H1 (cell line): Measurements from ENCODE around the gene NELFB. TPM values are rescaled to one million over a fixed set of nuclear protein-coding genes. Genes with fewer than 3 reads are reported as not detected.

Source experiments
- CTCF ChIA-PET: fragments of 300-600 bp; sonication (Branson Sonifier 250); formaldehyde crosslinking; loops from one replicate; lab custom pipeline; 2021; ENCODE audit not compliant: partially characterized antibody; lab: Charles Lee
- POLR2A ChIA-PET: fragments of 300-600 bp; sonication (Branson Sonifier 250); formaldehyde crosslinking; loops from one replicate; lab custom pipeline; 2021; ENCODE audit warnings: inconsistent platforms; ENCODE audit not compliant: partially characterized antibody; lab: Charles Lee
- DNase-seq, 2 experiments: peaks; one replicate each; pipeline versions ENCODE4 v3.0.0 to v3.0.0-alpha.2; 2010 to 2022; ENCODE audit warnings: low spot score in 2 of 2, low read depth in 1 of 2, mixed read lengths in 1 of 2
- FAIRE-seq: peaks from 2 replicates; lab custom pipeline; 2011; peaks lifted over from hg19 to GRCh38; lab: Jason Lieb, UNC
- H2AFZ ChIP-seq: 2 replicates; pipeline ENCODE4 v1.8.1; 2012; ENCODE audit warnings: low read length, inconsistent platforms
- H2AK5ac ChIP-seq: 2 replicates; pipeline ENCODE4 v1.6.1; 2013; ENCODE audit warnings: low read depth, low read length
- H2BK120ac ChIP-seq: replicated peaks from 2 replicates; pipeline ENCODE3; 2013; ENCODE audit warnings: low read depth, low read length, inconsistent platforms
- H2BK12ac ChIP-seq: 2 replicates; pipeline ENCODE4 v1.6.1; 2013; ENCODE audit warnings: low read depth, low read length
- H2BK15ac ChIP-seq: 2 replicates; pipeline ENCODE4 v1.6.1; 2013; ENCODE audit warnings: low read length
- H2BK20ac ChIP-seq: 2 replicates; pipeline ENCODE4 v1.6.1; 2013; ENCODE audit warnings: low read length
- H2BK5ac ChIP-seq: 2 replicates; pipeline ENCODE4 v1.6.1; 2013; ENCODE audit warnings: low read depth, low read length
- H3K14ac ChIP-seq: 2 replicates; pipeline ENCODE4 v1.6.1; 2013; ENCODE audit warnings: inconsistent platforms; ENCODE audit not compliant: insufficient read length
- H3K18ac ChIP-seq: 2 replicates; pipeline ENCODE4 v1.6.1; 2013; ENCODE audit warnings: low read length; ENCODE audit errors: extremely low read depth
- H3K23ac ChIP-seq: 2 replicates; pipeline ENCODE4 v1.6.1; 2013; ENCODE audit warnings: inconsistent platforms; ENCODE audit not compliant: insufficient read length
- H3K23me2 ChIP-seq: 2 replicates; pipeline ENCODE4 v1.6.1; 2013; ENCODE audit warnings: low read depth, low read length
- H3K27ac ChIP-seq: 2 replicates; pipeline ENCODE4 v1.6.1; 2011; ENCODE audit warnings: low read depth, low read length, inconsistent platforms
- H3K27me3 ChIP-seq, 4 experiments: replicated peaks in 1 of 4; 1 replicate in 1 of 4; 2 replicates in 3 of 4; pipeline versions ENCODE4 v1.6.1 to v1.8.1; 2011 to 2013; ENCODE audit warnings: low read length in 3 of 4, mild to moderate bottlenecking in 3 of 4, inconsistent platforms in 2 of 4, mixed read lengths in 2 of 4, moderate library complexity in 1 of 4; ENCODE audit not compliant: control insufficient read depth in 3 of 4, insufficient read depth in 3 of 4; ENCODE audit errors: extremely low read depth in 1 of 4
- H3K36me3 ChIP-seq, 4 experiments: 2 replicates each; pipeline versions ENCODE4 v1.6.1 to v1.8.1; 2011 to 2013; ENCODE audit warnings: mild to moderate bottlenecking in 4 of 4, low read length in 3 of 4, moderate library complexity in 2 of 4, control low read depth in 1 of 4, inconsistent platforms in 1 of 4; ENCODE audit not compliant: insufficient read depth in 4 of 4, control insufficient read depth in 2 of 4
- H3K4ac ChIP-seq: replicated peaks from 2 replicates; pipeline ENCODE3; 2013; ENCODE audit warnings: low read length, low read depth, mixed read lengths, inconsistent platforms; ENCODE audit not compliant: insufficient read length
- H3K4me1 ChIP-seq, 4 experiments: replicated peaks in 1 of 4; 1 replicate in 1 of 4; 2 replicates in 3 of 4; pipeline versions ENCODE4 v1.6.1 to v1.8.1; 2011 to 2013; ENCODE audit warnings: low read length in 3 of 4, inconsistent platforms in 2 of 4, mixed read lengths in 1 of 4; ENCODE audit not compliant: insufficient read depth in 4 of 4, control insufficient read depth in 3 of 4
- H3K4me2 ChIP-seq, 2 experiments: 2 replicates each; pipeline versions ENCODE4 v1.6.1 to v1.8.1; 2011 to 2013; ENCODE audit warnings: low read depth in 2 of 2, low read length in 2 of 2, control low read depth in 1 of 2, inconsistent platforms in 1 of 2, mild to moderate bottlenecking in 1 of 2; ENCODE audit not compliant: insufficient read depth in 1 of 2
- H3K4me3 ChIP-seq, 4 experiments: fragments of 200-600, 300-600 bp in 1 of 4; sonication (generic), shearing (Covaris generic), sonication (Bioruptor Twin) in 1 of 4; 2 replicates each; pipeline versions ENCODE4 v1.5.1 to v1.8.1; 2011 to 2016; ENCODE audit warnings: low read length in 4 of 4, low read depth in 3 of 4, control low read depth in 2 of 4, inconsistent platforms in 2 of 4, mild to moderate bottlenecking in 2 of 4, mixed read lengths in 1 of 4, moderate library complexity in 1 of 4; ENCODE audit not compliant: insufficient read depth in 2 of 4; ENCODE audit errors: extremely low read depth in 1 of 4
- H3K56ac ChIP-seq: replicated peaks from 2 replicates; pipeline ENCODE3; 2013; ENCODE audit warnings: low read depth, mild to moderate bottlenecking, mixed read lengths, low read length, inconsistent platforms; ENCODE audit not compliant: insufficient read length
- H3K79me1 ChIP-seq: 2 replicates; pipeline ENCODE4 v1.6.1; 2013; ENCODE audit warnings: low read depth, low read length, control low read depth
- H3K79me2 ChIP-seq, 2 experiments: 2 replicates each; pipeline versions ENCODE4 v1.6.1 to v1.8.1; 2012 to 2013; ENCODE audit warnings: low read length in 2 of 2, mild to moderate bottlenecking in 2 of 2, inconsistent platforms in 1 of 2; ENCODE audit not compliant: insufficient read depth in 2 of 2, control insufficient read depth in 1 of 2
- H3K9ac ChIP-seq, 4 experiments: replicated peaks in 1 of 4; 1 replicate in 1 of 4; 2 replicates in 3 of 4; pipeline versions ENCODE4 v1.6.1 to v1.8.1; 2011 to 2013; ENCODE audit warnings: low read depth in 3 of 4, low read length in 3 of 4, control low read depth in 2 of 4, mild to moderate bottlenecking in 2 of 4, moderate library complexity in 2 of 4, inconsistent platforms in 1 of 4; ENCODE audit errors: extremely low read depth in 1 of 4
- H3K9me3 ChIP-seq, 2 experiments: 2 replicates each; pipeline versions ENCODE4 v1.6.1 to v1.8.1; 2012 to 2013; ENCODE audit warnings: mild to moderate bottlenecking in 2 of 2, moderate library complexity in 2 of 2, control low read depth in 1 of 2, inconsistent platforms in 1 of 2, low read depth in 1 of 2, low read length in 1 of 2, mixed read lengths in 1 of 2; ENCODE audit not compliant: insufficient read depth in 2 of 2
- H4K20me1 ChIP-seq, 2 experiments: replicated peaks in 1 of 2; 2 replicates each; pipeline versions ENCODE3 to v1.8.1; 2011 to 2013; ENCODE audit warnings: inconsistent platforms in 2 of 2, low read length in 2 of 2, mild to moderate bottlenecking in 1 of 2; ENCODE audit not compliant: insufficient read depth in 2 of 2, control insufficient read depth in 1 of 2
- H4K5ac ChIP-seq: 2 replicates; pipeline ENCODE4 v1.6.1; 2013; ENCODE audit warnings: low read length, low read depth, mixed read lengths, inconsistent platforms; ENCODE audit not compliant: insufficient read length
- H4K8ac ChIP-seq: 2 replicates; pipeline ENCODE4 v1.8.0; 2013; ENCODE audit warnings: mild to moderate bottlenecking, moderate library complexity, low read length, inconsistent platforms; ENCODE audit not compliant: insufficient read depth; ENCODE audit errors: extremely low read depth
- H4K91ac ChIP-seq: replicated peaks from 2 replicates; pipeline ENCODE3; 2013; ENCODE audit warnings: low read length, mixed read lengths, inconsistent platforms; ENCODE audit not compliant: insufficient read length
- BRCA1 ChIP-seq: IDR thresholded peaks from 2 replicates; pipeline ENCODE4 v1.6.1; 2012; ENCODE audit warnings: low read depth, low read length, improper control_type of control experiment
- EGR1 ChIP-seq: IDR thresholded peaks from 2 replicates; pipeline ENCODE4 v1.6.1; 2011; ENCODE audit warnings: low read depth, low read length, borderline replicate concordance
- JUN ChIP-seq: IDR thresholded peaks from 2 replicates; pipeline ENCODE4 v1.6.1; 2011; ENCODE audit warnings: low read depth, mild to moderate bottlenecking, improper control_type of control experiment, low read length
- POLR2A ChIP-seq, 2 experiments: IDR thresholded peaks; 1 replicate in 1 of 2; 2 replicates in 1 of 2; pipeline ENCODE4 v1.6.1; 2011; ENCODE audit warnings: low read depth in 2 of 2, low read length in 2 of 2, mild to moderate bottlenecking in 2 of 2; ENCODE audit errors: control extremely low read depth in 1 of 2
- TAF1 ChIP-seq: IDR thresholded peaks from 2 replicates; pipeline ENCODE4 v1.6.1; 2011; ENCODE audit warnings: mild to moderate bottlenecking, low read depth, low read length
- WGBS, 2 experiments: shearing (Covaris generic) in 1 of 2; methylation state at CpG; one replicate each; pipeline versions ENCODE4 v1.1.6 to v1.1.7; 2013 to 2015; ENCODE audit warnings: low lambda C conversion rate in 2 of 2, mixed read lengths in 2 of 2, inconsistent platforms in 1 of 2, low coverage in 1 of 2, missing lambda C conversion rate in 1 of 2; ENCODE audit not compliant: insufficient replicate concordance in 2 of 2, insufficient coverage in 1 of 2, insufficient read length in 1 of 2; ENCODE audit errors: extremely low coverage in 1 of 2, missing lambda C conversion rate in 1 of 2; 5-methylcytosine and 5-hydroxymethylcytosine counted together
- polyA plus RNA-seq, 7 experiments: library from polyadenylated mRNA; depleted of rRNA in 3 of 7; stranded (reverse) in 5 of 7; unstranded in 2 of 7; fragments of >200 nt in 5 of 7; fragments of 200-250 nt in 2 of 7; gene quantifications; 1 replicate in 5 of 7; 2 replicates in 1 of 7; 4 replicates in 1 of 7; pipeline versions ENCODE4 v1.2.1 to v1.2.3, GENCODE V29; 2011 to 2013; ENCODE audit warnings: missing spikeins in 2 of 7, mixed read lengths in 2 of 7
- total RNA-seq: library from RNA; stranded (reverse); fragmentation: NEBNext Ultra II Directional; extraction: Animal tissue kit (Norgen Biotek cat#: 25700); gene quantifications from 2 replicates; pipeline ENCODE4 v1.2.1, GENCODE V29; 2021
- TF ChIP-seq, protein P1 (sequence below): IDR thresholded peaks from 2 replicates; pipeline ENCODE4 v1.6.1; 2012; ENCODE audit warnings: inconsistent platforms

Gene NELFB
- total and polyA plus RNA-seq, 2 of the 8 experiments (the other 6 are each of a cell fraction or from before 2014, with no cell fraction given) = 57.6 to 78.0 TPM

DNA sequence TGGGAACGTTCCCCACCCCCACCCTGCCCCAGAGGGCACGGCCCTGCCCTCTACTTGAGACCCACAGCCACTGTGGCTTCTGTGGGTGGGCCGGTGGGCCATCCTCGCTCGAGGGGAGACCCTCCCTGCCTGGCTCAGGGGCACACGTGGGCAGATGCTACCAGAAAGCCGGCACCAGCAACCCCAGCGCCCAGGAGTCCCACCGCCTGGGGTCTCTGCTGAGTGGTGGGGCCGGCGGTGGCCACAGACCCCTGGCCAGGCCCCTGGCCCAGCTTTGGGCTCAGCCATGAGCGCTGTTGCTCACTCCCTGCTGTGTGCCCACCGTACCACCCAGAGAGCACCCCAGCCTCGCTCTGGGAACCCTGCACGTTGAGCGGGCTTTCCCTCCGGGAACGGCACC, 63.5 kb downstream of the NELFB start:
- Histone ChIP-seq H3K4me2 (no peak overlapping the region), H3K79me2 (no peaks in the 10 kb centered on the region), H4K20me1 (no peaks in the 10 kb centered on the region), H2BK5ac (0 out of 2 replicates have a peak overlapping the region, but pooled peaks have one; percentile 35), H2BK20ac (no peak overlapping the region), H3K4me1 (peaks cover 0 to 35% (median 15%) of the 10 kb centered on the region in 4 experiments; a peak in 6 of 7 replicates), H2BK15ac (0 out of 2 replicates have a peak overlapping the region, but pooled peaks have one; percentile 81), H3K9me3 (no peaks in the 10 kb centered on the region), H3K4ac (peak overlapping the region; percentile 85), H4K8ac (no peak overlapping the region), H4K91ac (no peak overlapping the region), H3K27ac (no peak overlapping the region), H3K14ac (no peak overlapping the region), H3K79me1 (no peaks in the 10 kb centered on the region), H3K9ac (no peak overlapping the region), H4K5ac (no peak overlapping the region), H2BK120ac (no peak overlapping the region), H3K18ac (no peak overlapping the region), H3K23me2 (no peaks in the 10 kb centered on the region; the same call in 1 of the 2 replicates), H3K4me3 (no peak overlapping the region), H2AK5ac (no peak overlapping the region), H3K23ac (no peak overlapping the region), H2BK12ac (peak overlapping the region; percentile 50; the same call in 1 of the 2 replicates), H3K56ac (no peak overlapping the region), H3K36me3 (no peaks in the 10 kb centered on the region), H2AFZ (no peak overlapping the region), H3K27me3 (peaks cover 0 to 4% (median 0%) of the 10 kb centered on the region in 4 experiments; a peak in 2 of 7 replicates)
- ChIA-PET CTCF (interaction anchor here (0.7 to 5.7 kb wide), 12 partner anchors 9 to 468 kb away, joined by 3 to 55 read pairs (median 4); partner anchors contain the start of gene NRARP), POLR2A (interaction anchor here (0.5 to 11.9 kb wide), 3 partner anchors 12 to 112 kb away, joined by 3 to 129 read pairs (median 4); partner anchors contain the start of gene NRARP)
- WGBS, 2 experiments = 90% methylated on average over 7 of the region's 18 CpGs; no CpG with 5 or more reads in 1 of the 2 experiments
- no peak for FAIRE-seq
- TF ChIP-seq BRCA1 (no peak), POLR2A (IDR thresholded peaks at IDR 0.05; ENCODE audit: control extremely low read depth in 1 of 2, low read depth in 2 of 2, low read length in 2 of 2) (no peak), EGR1 (no peak), JUN (no peak), TAF1 (no peak)
- TF ChIP-seq, protein P1, sequence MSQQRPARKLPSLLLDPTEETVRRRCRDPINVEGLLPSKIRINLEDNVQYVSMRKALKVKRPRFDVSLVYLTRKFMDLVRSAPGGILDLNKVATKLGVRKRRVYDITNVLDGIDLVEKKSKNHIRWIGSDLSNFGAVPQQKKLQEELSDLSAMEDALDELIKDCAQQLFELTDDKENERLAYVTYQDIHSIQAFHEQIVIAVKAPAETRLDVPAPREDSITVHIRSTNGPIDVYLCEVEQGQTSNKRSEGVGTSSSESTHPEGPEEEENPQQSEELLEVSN = no peak
- no peak for DNase-seq
